ENCODE results near the gene SMIM35. TPM values are rescaled to one million over a fixed set of nuclear protein-coding genes. Genes with fewer than 3 reads are reported as not detected.
"Not testable (repeated sequence)": the region's sequence is repeated elsewhere in the genome, so short reads cannot be mapped to it uniquely, and the experiment has no call there.

SMIM35 gene
- polyA plus RNA-seq, 2 donors, result 0.01 to 0.02 TPM

GRCh38 chr11:117980720-117981119, 106.0 kb downstream of the SMIM35 start:
- 88 to 89% methylated on average over 3 of the region's 3 CpGs for WGBS, 2 donors
- Histone ChIP-seq H3K4me1 (ENCODE audit: control insufficient read depth in 2 of 2, insufficient read depth in 2 of 2, low read length in 1 of 2) (peaks cover under 1 to 7% of the 10 kb centered on the region in 2 donors), H3K4me3 (ENCODE audit: low read depth in 1 of 2, low read length in 2 of 2) (no peak overlapping the region), H3K9me3 (ENCODE audit: control insufficient read depth in 2 of 2, insufficient read depth in 1 of 2, low read depth in 1 of 2, low read length in 1 of 2) (no peaks in the 10 kb centered on the region), H3K27ac (ENCODE audit: low read depth in 2 of 2, low read length in 1 of 2) (no peak overlapping the region), H3K36me3 (ENCODE audit: control insufficient read depth in 2 of 2, insufficient read depth in 2 of 2, low read length in 1 of 2) (no peaks in the 10 kb centered on the region), H3K27me3 (ENCODE audit: control insufficient read depth in 1 of 2, insufficient read depth in 2 of 2, low read length in 2 of 2) (no peaks in the 10 kb centered on the region)

- H3K4me3 ChIP-seq (ENCODE audit: low read depth in 1 of 2, low read length in 2 of 2), result no peak overlapping the region
These were observed 106.5 kb downstream of the SMIM35 start for GRCh38 chr11:117980280-117980679.

DNA sequence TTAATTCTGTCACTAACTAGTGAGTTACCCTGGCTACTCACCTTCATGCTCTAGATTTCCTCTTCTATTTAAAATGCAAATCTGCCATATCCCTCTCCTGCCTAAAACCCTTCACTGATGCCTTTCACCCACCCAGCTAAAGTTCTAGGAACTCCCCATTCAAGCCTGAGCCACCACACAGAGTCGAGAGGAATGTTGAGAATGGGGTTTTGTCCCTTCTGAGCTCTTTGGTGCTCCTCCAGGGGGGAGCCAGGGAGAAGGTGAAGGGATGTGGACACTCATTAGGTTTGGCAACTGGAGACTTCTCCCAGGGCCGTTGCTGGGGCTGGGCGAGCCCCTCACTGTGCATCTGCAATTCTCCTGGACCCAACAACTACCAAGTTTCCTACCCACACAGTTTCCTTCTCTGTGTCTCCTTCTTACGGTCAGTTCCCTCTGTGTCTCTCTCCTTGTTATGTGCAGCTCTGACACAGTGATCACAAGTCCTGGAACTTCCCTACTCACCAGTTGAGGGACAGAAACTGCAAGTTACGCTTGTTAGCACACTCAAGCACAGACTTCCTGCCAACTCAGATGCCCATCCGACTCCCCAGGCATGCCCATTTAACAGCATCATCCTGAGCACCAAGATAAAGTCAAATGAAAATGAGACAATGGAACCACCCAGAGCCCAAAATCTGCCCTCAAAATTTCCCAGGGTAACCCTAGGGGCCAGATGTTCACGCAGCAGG, 107.1 kb downstream of the SMIM35 start:
- WGBS, 2 donors, result 74 to 76% methylated on average over 7 of the region's 7 CpGs
- H3K36me3 ChIP-seq (ENCODE audit: control insufficient read depth in 2 of 2, insufficient read depth in 2 of 2, low read length in 1 of 2), result no peaks in the 10 kb centered on the region
- no peak overlapping the region for H3K27ac ChIP-seq (ENCODE audit: low read depth in 2 of 2, low read length in 1 of 2)

More at GRCh38 chr11:117980280-117980679, 106.5 kb downstream of the SMIM35 start:
- Histone ChIP-seq H3K27ac (ENCODE audit: low read depth in 2 of 2, low read length in 1 of 2) (no peak overlapping the region), H3K4me1 (ENCODE audit: control insufficient read depth in 2 of 2, insufficient read depth in 2 of 2, low read length in 1 of 2) (peaks cover 0 to 7% of the 10 kb centered on the region in 2 donors), H3K9me3 (ENCODE audit: control insufficient read depth in 2 of 2, insufficient read depth in 1 of 2, low read depth in 1 of 2, low read length in 1 of 2) (no peaks in the 10 kb centered on the region), H3K36me3 (ENCODE audit: control insufficient read depth in 2 of 2, insufficient read depth in 2 of 2, low read length in 1 of 2) (no peaks in the 10 kb centered on the region), H3K27me3 (ENCODE audit: control insufficient read depth in 1 of 2, insufficient read depth in 2 of 2, low read length in 2 of 2) (no peaks in the 10 kb centered on the region)
- 36 to 40% methylated on average over 2 of the region's 2 CpGs for WGBS, 2 donors

GRCh38 chr11:117978991-117979390, 107.8 kb downstream of the SMIM35 start:
- Histone ChIP-seq H3K4me3 (ENCODE audit: low read depth in 1 of 2, low read length in 2 of 2) (no peak overlapping the region), H3K9me3 (ENCODE audit: control insufficient read depth in 2 of 2, insufficient read depth in 1 of 2, low read depth in 1 of 2, low read length in 1 of 2) (no peaks in the 10 kb centered on the region), H3K4me1 (ENCODE audit: control insufficient read depth in 2 of 2, insufficient read depth in 2 of 2, low read length in 1 of 2) (peaks cover 0 to 7% of the 10 kb centered on the region in 2 donors), H3K27me3 (ENCODE audit: control insufficient read depth in 1 of 2, insufficient read depth in 2 of 2, low read length in 2 of 2) (no peaks in the 10 kb centered on the region), H3K27ac (ENCODE audit: low read depth in 2 of 2, low read length in 1 of 2) (no peak overlapping the region), H3K36me3 (ENCODE audit: control insufficient read depth in 2 of 2, insufficient read depth in 2 of 2, low read length in 1 of 2) (no peaks in the 10 kb centered on the region)
- 72 to 78% methylated on average over 4 of the region's 4 CpGs for whole genome bisulfite sequencing, 2 donors

More for the DNA sequence above, 107.1 kb downstream of the SMIM35 start:
- Histone ChIP-seq H3K4me1 (ENCODE audit: control insufficient read depth in 2 of 2, insufficient read depth in 2 of 2, low read length in 1 of 2) (peaks cover 0 to 7% of the 10 kb centered on the region in 2 donors), H3K27me3 (ENCODE audit: control insufficient read depth in 1 of 2, insufficient read depth in 2 of 2, low read length in 2 of 2) (no peaks in the 10 kb centered on the region), H3K4me3 (ENCODE audit: low read depth in 1 of 2, low read length in 2 of 2) (no peak overlapping the region), H3K9me3 (ENCODE audit: control insufficient read depth in 2 of 2, insufficient read depth in 1 of 2, low read depth in 1 of 2, low read length in 1 of 2) (no peaks in the 10 kb centered on the region)

GRCh38 chr11:117978291-117978910, 108.4 kb downstream of the SMIM35 start:
- WGBS, 2 donors, result 91 to 94% methylated on average over 22 to 36 of the region's 36 CpGs
- not testable (repeated sequence) for H3K4me3 ChIP-seq (ENCODE audit: low read depth in 1 of 2, low read length in 2 of 2); H3K27ac ChIP-seq (ENCODE audit: low read depth in 2 of 2, low read length in 1 of 2); H3K36me3 ChIP-seq (ENCODE audit: control insufficient read depth in 2 of 2, insufficient read depth in 2 of 2, low read length in 1 of 2); H3K9me3 ChIP-seq (ENCODE audit: control insufficient read depth in 2 of 2, insufficient read depth in 1 of 2, low read depth in 1 of 2, low read length in 1 of 2); H3K4me1 ChIP-seq (ENCODE audit: control insufficient read depth in 2 of 2, insufficient read depth in 2 of 2, low read length in 1 of 2); H3K27me3 ChIP-seq (ENCODE audit: control insufficient read depth in 1 of 2, insufficient read depth in 2 of 2, low read length in 2 of 2)

DNA sequence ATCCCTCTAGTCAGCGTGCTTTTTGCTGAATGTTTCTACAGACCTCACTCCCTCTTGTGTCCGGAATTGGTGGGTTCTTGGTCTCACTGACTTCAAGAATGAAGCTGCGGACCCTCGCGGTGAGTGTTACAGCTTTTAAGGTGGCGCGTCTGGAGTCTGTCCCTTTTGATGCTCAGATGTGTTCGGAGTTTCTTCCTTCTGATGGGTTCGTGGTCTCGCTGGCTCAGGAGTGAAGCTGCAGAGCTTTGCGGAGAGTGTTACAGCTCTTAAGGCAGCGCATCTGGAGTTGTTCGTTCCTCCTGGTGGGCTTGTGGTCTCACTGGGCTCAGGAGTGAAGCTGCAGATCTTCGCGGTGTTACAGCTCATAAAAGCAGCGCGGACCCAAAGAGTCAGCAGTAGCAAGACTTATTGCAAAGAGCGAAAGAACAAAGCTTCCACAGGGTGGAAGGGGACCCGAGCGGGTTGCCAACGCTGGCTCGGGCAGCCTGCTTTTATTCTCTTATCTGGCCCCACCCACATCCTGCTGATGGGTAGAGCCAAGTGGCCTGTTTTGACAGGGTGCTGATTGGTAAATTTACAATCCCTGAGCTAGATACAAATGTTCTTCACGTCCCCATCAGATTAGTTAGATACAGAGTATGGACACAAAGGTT, 109.0 kb downstream of the SMIM35 start:
- H3K4me1 ChIP-seq (ENCODE audit: control insufficient read depth in 2 of 2, insufficient read depth in 2 of 2, low read length in 1 of 2); H3K36me3 ChIP-seq (ENCODE audit: control insufficient read depth in 2 of 2, insufficient read depth in 2 of 2, low read length in 1 of 2); H3K27me3 ChIP-seq (ENCODE audit: control insufficient read depth in 1 of 2, insufficient read depth in 2 of 2, low read length in 2 of 2); H3K9me3 ChIP-seq (ENCODE audit: control insufficient read depth in 2 of 2, insufficient read depth in 1 of 2, low read depth in 1 of 2, low read length in 1 of 2); H3K27ac ChIP-seq (ENCODE audit: low read depth in 2 of 2, low read length in 1 of 2); H3K4me3 ChIP-seq (ENCODE audit: low read depth in 1 of 2, low read length in 2 of 2): not testable (repeated sequence)
- WGBS, 2 donors, result 89 to 90% methylated on average over 23 of the region's 23 CpGs

DNA sequence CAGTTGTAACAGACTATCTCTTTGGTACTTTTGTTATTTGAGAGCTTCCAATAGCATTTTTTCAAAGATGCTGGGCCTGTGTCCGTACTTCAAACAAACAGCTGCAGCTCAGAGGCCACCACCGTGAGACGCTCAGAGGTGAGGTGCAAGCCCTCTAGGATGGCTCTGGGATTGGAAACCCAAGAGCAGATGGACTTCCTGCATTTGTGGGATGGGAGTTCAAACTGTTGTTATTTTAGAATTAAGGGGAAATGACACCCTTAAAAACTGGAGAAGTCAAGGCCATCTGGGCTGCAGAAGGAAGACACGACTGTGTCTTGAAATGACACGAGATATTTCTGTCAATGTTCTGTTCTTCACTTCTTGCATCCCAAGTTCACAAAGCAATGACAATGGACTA, 109.7 kb downstream of the SMIM35 start:
- WGBS, 2 donors, result 82 to 86% methylated on average over 5 of the region's 5 CpGs
- Histone ChIP-seq H3K4me3 (ENCODE audit: low read depth in 1 of 2, low read length in 2 of 2) (no peak overlapping the region), H3K27ac (ENCODE audit: low read depth in 2 of 2, low read length in 1 of 2) (no peak overlapping the region), H3K36me3 (ENCODE audit: control insufficient read depth in 2 of 2, insufficient read depth in 2 of 2, low read length in 1 of 2) (no peaks in the 10 kb centered on the region), H3K27me3 (ENCODE audit: control insufficient read depth in 1 of 2, insufficient read depth in 2 of 2, low read length in 2 of 2) (no peaks in the 10 kb centered on the region), H3K9me3 (ENCODE audit: control insufficient read depth in 2 of 2, insufficient read depth in 1 of 2, low read depth in 1 of 2, low read length in 1 of 2) (no peaks in the 10 kb centered on the region), H3K4me1 (ENCODE audit: control insufficient read depth in 2 of 2, insufficient read depth in 2 of 2, low read length in 1 of 2) (peaks cover 0 to 7% of the 10 kb centered on the region in 2 donors)

DNA sequence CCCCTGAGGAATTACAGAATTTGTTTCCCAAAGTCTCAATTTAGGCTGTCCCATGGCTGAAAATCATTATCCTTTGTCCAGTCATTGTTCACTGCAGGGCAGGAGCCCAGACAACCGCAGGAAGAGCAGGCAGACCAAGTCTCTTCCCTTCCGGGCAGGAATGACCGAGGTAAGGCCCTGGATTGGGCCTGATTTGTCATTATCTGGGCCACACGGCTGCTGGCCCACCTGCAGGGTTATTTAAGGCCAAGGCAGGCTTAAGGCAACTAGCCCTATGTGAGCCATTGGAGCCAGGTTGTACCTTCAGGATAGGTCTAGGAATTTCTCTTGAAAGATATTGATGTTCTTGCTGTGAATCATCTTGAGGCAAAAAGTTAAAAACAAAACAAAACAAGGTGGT, 110.3 kb downstream of the SMIM35 start:
- H3K27ac ChIP-seq (ENCODE audit: low read depth in 2 of 2, low read length in 1 of 2), result no peak overlapping the region
- H3K27me3 ChIP-seq (ENCODE audit: control insufficient read depth in 1 of 2, insufficient read depth in 2 of 2, low read length in 2 of 2), result no peaks in the 10 kb centered on the region
- no peaks in the 10 kb centered on the region for H3K9me3 ChIP-seq (ENCODE audit: control insufficient read depth in 2 of 2, insufficient read depth in 1 of 2, low read depth in 1 of 2, low read length in 1 of 2)
- H3K36me3 ChIP-seq (ENCODE audit: control insufficient read depth in 2 of 2, insufficient read depth in 2 of 2, low read length in 1 of 2), result no peaks in the 10 kb centered on the region
- WGBS, 2 donors, result 92% methylated on average over 4 of the region's 4 CpGs
- no peak overlapping the region for H3K4me3 ChIP-seq (ENCODE audit: low read depth in 1 of 2, low read length in 2 of 2)
- peaks cover 0 to 7% of the 10 kb centered on the region in 2 donors for H3K4me1 ChIP-seq (ENCODE audit: control insufficient read depth in 2 of 2, insufficient read depth in 2 of 2, low read length in 1 of 2)

DNA sequence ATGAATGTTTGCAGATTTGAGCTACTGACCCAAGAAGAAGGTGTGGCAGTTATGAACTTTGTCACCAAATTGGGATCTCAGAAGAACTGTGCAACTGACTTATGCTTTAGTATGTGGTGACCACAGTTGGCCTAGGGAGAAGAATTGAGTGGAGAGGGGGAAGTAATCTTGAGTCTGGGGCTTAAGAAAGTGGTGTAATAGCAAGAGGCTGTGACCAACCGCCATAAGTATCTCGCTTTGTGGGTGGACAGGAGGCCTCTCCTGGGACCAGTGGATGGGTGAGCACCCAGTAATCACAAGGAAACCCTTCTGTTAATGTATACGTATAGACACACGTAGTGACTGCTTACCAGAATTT, 113.3 kb downstream of the SMIM35 start:
- peaks cover 0 to 6% of the 10 kb centered on the region in 2 donors for H3K4me1 ChIP-seq (ENCODE audit: control insufficient read depth in 2 of 2, insufficient read depth in 2 of 2, low read length in 1 of 2)
- H3K36me3 ChIP-seq (ENCODE audit: control insufficient read depth in 2 of 2, insufficient read depth in 2 of 2, low read length in 1 of 2), result no peaks in the 10 kb centered on the region
- no peaks in the 10 kb centered on the region for H3K27me3 ChIP-seq (ENCODE audit: control insufficient read depth in 1 of 2, insufficient read depth in 2 of 2, low read length in 2 of 2)
- H3K9me3 ChIP-seq (ENCODE audit: control insufficient read depth in 2 of 2, insufficient read depth in 1 of 2, low read depth in 1 of 2, low read length in 1 of 2), result no peaks in the 10 kb centered on the region
- WGBS, 2 donors, result 93% methylated on average over 4 of the region's 4 CpGs
- H3K27ac ChIP-seq (ENCODE audit: low read depth in 2 of 2, low read length in 1 of 2), result no peak overlapping the region
- H3K4me3 ChIP-seq (ENCODE audit: low read depth in 1 of 2, low read length in 2 of 2), result no peak overlapping the region

Data from esophagus (tissue), 2 donors.